ACC112 (cell line): Measurements from ENCODE around the gene CDPF1.
A peak's percentile ranks its signal among the peaks of the same experiment; 100 is the strongest.

Experiments
- H2AFZ ChIP-seq: fragments of 200-600 bp; sonication (generic); one replicate; pipeline ENCODE4 v1.6.0; 2017; ENCODE audit warnings: antibody characterized with exemption, low read length; ENCODE audit not compliant: unreplicated experiment
- H3K27ac ChIP-seq: fragments of 200-600 bp; sonication (generic); 2 replicates; pipeline ENCODE4 v1.5.1; 2014; ENCODE audit warnings: low read depth, mild to moderate bottlenecking, antibody characterized with exemption, low read length, moderate library complexity
- H3K27me3 ChIP-seq: fragments of 200-600 bp; sonication (generic); 2 replicates; pipeline ENCODE4 v1.6.1; 2014; ENCODE audit warnings: mild to moderate bottlenecking, antibody characterized with exemption, low read length, moderate library complexity, mixed read lengths; ENCODE audit not compliant: insufficient read depth
- H3K36me3 ChIP-seq: fragments of 200-600 bp; sonication (generic); 2 replicates; pipeline ENCODE4 v1.6.1; 2016; ENCODE audit warnings: mild to moderate bottlenecking, antibody characterized with exemption, low read length, moderate library complexity, mixed read lengths; ENCODE audit not compliant: insufficient read depth
- H3K4me1 ChIP-seq: fragments of 200-600 bp; sonication (generic); one replicate; pipeline ENCODE4 v1.6.1; 2016; ENCODE audit warnings: low read length, mixed read lengths; ENCODE audit not compliant: insufficient read depth, unreplicated experiment, control insufficient read depth
- H3K4me3 ChIP-seq: fragments of 200-600 bp; sonication (generic); 2 replicates; pipeline ENCODE4 v1.5.1; 2014; ENCODE audit warnings: mild to moderate bottlenecking, low read depth, low read length
- H3K79me2 ChIP-seq: fragments of 200-600 bp; sonication (generic); one replicate; pipeline ENCODE4 v1.6.0; 2016; ENCODE audit warnings: low read length; ENCODE audit not compliant: control insufficient read depth, unreplicated experiment, insufficient read depth

CDPF1 gene, protein sequence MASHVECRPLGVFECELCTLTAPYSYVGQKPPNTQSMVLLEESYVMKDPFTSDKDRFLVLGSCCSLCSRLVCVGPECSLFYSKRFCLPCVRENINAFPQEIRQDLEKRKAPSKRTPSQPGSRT

DNA sequence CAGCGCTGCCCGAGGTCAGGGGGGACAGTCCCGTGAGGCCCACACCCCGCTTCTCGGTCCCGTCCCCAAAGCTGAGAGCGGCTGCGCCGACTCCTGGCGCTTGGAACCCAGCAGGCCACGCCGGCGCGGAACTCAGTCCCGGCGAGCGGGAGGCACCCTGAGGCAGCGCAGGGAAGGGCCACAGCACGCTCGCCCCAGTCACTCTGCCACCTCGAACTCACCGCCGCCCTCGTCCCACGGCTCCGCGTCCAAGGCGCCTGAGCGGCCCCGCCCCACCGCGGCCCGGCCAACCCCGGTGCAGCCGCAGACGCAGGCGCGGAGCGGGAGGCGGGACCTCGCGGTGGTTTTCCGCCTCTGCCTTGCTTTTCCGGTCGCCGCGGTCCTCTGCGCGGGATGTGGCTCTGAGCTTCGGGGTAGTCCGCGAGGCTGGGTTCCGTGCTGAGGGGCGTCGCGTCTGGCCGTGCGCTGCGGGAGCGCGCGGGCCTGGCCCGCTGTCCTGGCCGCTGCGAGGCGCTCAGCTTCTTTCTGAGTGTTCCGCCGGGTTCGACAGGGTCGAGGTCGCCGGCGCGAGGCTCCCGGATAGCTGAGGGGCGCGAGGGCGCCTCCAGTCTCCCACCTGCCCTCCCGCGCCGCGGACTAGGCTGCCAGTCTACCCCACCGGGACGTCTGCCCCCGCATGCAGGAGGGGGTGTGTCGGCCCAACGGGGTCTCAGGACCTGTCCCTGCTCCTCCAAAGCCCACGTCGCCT lies at the start of gene CDPF1:
Gene CDPF1 (minus strand): TSS at position 259 of the 748 bp plus-strand sequence. CDS start 2,009 bp downstream, outside the sequence.
- H3K36me3 ChIP-seq: no peaks in the 10 kb centered on the region
- H3K27me3 ChIP-seq: no peaks in the 10 kb centered on the region
- H3K79me2 ChIP-seq: peaks cover 11% of the 10 kb centered on the region
- no peak within 1 kb of the TSS for H2AFZ ChIP-seq
- H3K27ac ChIP-seq: no peak within 1 kb of the TSS
- H3K4me1 ChIP-seq: peaks cover 13% of the 10 kb centered on the region
- H3K4me3 ChIP-seq: peak within 1 kb of the TSS; percentile 84

GRCh38 chr22:46299101-46299500 lies 49.0 kb upstream of the CDPF1 start:
- H3K79me2 ChIP-seq: peaks cover 37% of the 10 kb centered on the region
- no peak overlapping the region for H3K4me3 ChIP-seq
- H3K27me3 ChIP-seq: no peaks in the 10 kb centered on the region
- H2AFZ ChIP-seq: no peak overlapping the region
- H3K4me1 ChIP-seq: peaks cover 19% of the 10 kb centered on the region
- H3K36me3 ChIP-seq: no peaks in the 10 kb centered on the region
- no peak overlapping the region for H3K27ac ChIP-seq

GRCh38 chr22:46297151-46297812 lies 47.2 kb upstream of the CDPF1 start:
- Histone ChIP-seq H3K27me3 (no peaks in the 10 kb centered on the region), H3K36me3 (no peaks in the 10 kb centered on the region), H3K4me1 (peaks cover 9% of the 10 kb centered on the region), H3K27ac (peak overlapping the region; percentile 29; the same call in 1 of the 2 replicates), H3K79me2 (peaks cover 22% of the 10 kb centered on the region), H3K4me3 (peak overlapping the region; percentile 91), H2AFZ (no peak overlapping the region)

DNA sequence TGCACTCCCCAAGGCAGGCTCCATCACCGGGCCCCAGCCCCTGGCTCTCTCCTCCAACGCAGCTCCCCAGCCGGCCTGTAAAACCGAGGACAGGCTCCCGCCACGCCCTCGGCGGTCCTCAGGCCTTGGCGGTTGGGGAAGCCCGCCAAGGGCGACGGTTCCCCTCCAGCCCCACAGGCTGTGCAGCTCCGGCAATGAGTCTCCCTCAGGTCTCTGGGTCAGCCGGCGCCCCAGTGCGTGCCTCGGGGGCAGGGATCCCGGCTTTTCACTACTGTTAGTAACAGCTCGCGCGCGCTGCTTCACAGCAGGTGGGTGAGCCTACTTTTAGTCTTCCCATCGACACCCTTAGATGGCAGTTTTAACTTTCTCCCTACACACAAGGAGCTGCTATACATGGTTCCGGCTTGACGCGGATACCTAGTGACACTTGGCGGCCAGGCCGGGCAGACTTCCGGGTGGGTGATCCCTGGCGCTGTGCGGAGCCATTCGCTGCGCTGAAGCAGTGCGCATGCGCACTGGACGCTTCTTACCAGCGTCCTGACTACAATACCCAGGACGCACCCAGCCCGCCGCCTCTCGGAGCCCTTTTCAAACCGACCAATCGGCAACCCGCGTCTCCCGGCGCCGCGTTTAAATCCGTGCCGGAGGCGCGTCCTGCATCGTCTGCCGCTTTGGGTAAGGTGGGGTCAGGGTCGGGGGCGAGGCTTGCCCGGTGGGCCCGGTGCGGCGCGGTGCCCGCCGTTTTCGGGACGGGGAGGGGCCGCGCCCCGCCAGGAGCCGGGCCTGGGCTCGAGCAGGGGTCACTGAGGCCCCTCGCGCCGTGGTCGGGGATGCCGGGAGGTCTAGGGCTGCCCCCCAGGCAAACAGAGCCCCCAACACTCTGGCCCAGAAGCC lies 46.4 kb upstream of the CDPF1 start, which contains the start of gene GTSE1:
Gene GTSE1 (plus strand): TSS at position 614 of the 894 bp plus-strand sequence. CDS start 531 bp downstream, outside the sequence.
- Histone ChIP-seq H3K4me1 (peaks cover 9% of the 10 kb centered on the region), H3K27ac (peak within 1 kb of the TSS; percentile 29), H3K79me2 (peaks cover 22% of the 10 kb centered on the region), H3K36me3 (no peaks in the 10 kb centered on the region), H2AFZ (peak within 1 kb of the TSS; percentile 10), H3K4me3 (peak within 1 kb of the TSS; percentile 91), H3K27me3 (no peaks in the 10 kb centered on the region)

DNA sequence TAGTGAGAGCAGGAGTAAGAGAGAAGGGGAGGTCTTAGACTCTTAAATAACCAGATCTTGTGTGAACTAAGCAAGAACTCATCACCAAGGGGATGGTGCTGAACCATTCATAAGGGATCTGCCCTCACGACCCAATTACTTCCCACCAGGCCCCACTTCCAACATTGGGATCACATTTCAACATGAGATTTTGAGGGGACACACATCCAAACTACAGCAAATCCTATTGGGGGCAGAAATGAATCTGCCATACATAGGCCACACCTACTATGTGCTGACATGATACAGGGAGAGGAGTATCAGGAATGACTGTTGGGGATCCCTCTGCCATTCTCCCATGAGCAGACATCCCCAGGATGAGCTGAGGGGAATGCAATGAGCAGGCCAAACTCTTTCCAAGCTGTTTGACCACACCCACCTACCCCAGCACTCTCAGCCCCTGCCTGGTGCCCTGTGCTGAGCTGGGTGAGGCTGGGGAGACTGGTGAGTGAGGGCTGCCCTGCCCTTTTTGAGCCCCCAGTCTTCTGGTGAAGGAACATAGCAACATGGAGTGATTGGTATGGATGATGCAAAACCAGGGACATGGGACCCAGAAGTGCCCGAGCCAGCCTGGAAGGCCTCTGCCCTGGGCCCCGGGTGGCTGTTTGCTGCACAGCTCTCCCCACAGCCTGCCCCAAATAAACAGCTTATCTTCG lies 45.3 kb upstream of the CDPF1 start:
- Histone ChIP-seq H3K36me3 (no peaks in the 10 kb centered on the region), H3K27ac (0 out of 2 replicates have a peak overlapping the region, but pooled peaks have one; percentile 25), H3K27me3 (no peaks in the 10 kb centered on the region), H3K4me3 (peak overlapping the region; percentile 91), H2AFZ (no peak overlapping the region), H3K4me1 (peaks cover 9% of the 10 kb centered on the region), H3K79me2 (peaks cover 22% of the 10 kb centered on the region)

DNA sequence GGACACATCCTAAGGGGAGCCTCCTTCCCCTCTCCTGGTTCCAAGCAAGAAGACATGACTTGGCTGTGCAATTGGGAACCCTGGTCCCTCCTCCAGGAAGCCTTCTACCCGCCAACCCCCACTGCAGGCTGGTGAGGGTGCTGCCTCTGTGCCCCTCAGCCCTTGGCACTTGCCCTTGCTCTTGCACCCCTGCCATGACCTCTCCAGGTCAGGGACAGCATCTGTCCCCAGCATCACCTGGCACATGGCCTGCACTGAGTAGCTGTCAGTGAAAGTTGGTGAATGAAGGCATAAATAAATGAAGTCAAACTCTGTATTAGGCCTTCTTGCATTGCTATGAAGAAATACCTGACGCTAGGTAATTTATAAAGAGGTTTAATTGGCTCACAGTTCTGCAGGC lies 44.7 kb upstream of the CDPF1 start:
- peaks cover 22% of the 10 kb centered on the region for H3K79me2 ChIP-seq
- H2AFZ ChIP-seq: no peak overlapping the region
- H3K4me3 ChIP-seq: no peak overlapping the region
- H3K27ac ChIP-seq: no peak overlapping the region
- H3K4me1 ChIP-seq: peaks cover 9% of the 10 kb centered on the region
- H3K36me3 ChIP-seq: no peaks in the 10 kb centered on the region
- no peaks in the 10 kb centered on the region for H3K27me3 ChIP-seq

- H2AFZ ChIP-seq: no peak overlapping the region
- no peaks in the 10 kb centered on the region for H3K27me3 ChIP-seq
- no peak overlapping the region for H3K27ac ChIP-seq
- H3K79me2 ChIP-seq: peaks cover 13% of the 10 kb centered on the region
- H3K4me1 ChIP-seq: peaks cover 9% of the 10 kb centered on the region
- no peaks in the 10 kb centered on the region for H3K36me3 ChIP-seq
- H3K4me3 ChIP-seq: no peak overlapping the region
Measured at GRCh38 chr22:46293577-46294260, 43.6 kb upstream of the CDPF1 start.

DNA sequence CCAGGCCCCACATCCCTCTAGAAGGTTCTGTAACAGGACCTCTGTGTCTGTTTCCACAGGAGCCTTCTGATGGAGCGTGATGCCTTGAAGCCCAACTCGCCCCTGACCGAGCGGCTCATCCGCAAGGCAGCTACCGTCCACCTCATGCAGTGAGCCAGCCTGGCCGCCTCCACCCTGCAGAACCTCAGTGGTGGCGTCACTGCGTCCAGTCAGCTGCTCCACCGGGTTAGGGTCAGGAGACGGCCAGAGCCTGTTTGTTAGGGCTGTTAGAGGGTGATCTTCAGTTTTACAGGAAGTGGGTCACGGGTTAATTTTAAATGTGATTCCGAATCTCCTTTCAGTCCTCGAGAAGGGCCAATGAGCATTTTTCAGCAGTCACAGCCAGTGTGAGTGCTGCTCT lies 42.6 kb upstream of the CDPF1 start:
- H3K27ac ChIP-seq: no peak overlapping the region
- H3K4me3 ChIP-seq: no peak overlapping the region
- no peaks in the 10 kb centered on the region for H3K36me3 ChIP-seq
- peaks cover 9% of the 10 kb centered on the region for H3K4me1 ChIP-seq
- peaks cover 7% of the 10 kb centered on the region for H3K79me2 ChIP-seq
- H2AFZ ChIP-seq: no peak overlapping the region
- no peaks in the 10 kb centered on the region for H3K27me3 ChIP-seq

DNA sequence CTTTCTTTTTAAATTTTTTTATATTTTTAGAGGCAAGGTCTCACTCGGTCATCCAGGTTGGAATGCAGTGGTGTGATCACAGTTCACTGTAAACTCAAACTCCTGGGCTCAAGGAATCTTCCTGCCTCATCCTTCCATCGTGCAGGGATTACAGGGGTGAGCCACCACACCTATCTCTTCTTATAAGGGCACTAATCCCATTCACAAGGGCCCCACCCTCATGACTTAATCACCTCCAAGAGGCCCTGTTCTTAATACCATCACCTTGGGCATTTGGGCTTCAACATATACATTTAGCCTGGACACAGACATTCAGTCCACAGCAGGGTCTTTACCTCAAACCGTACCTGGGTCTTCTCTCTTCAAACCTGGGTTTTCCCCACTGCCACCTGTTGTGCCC lies 42.1 kb upstream of the CDPF1 start:
- Histone ChIP-seq H3K79me2 (peaks cover 2% of the 10 kb centered on the region), H3K27ac (no peak overlapping the region), H3K36me3 (no peaks in the 10 kb centered on the region), H3K27me3 (no peaks in the 10 kb centered on the region), H3K4me1 (peaks cover 9% of the 10 kb centered on the region), H2AFZ (no peak overlapping the region), H3K4me3 (no peak overlapping the region)
